Endothelial cell of umbilical vein (primary cell): Measurements from ENCODE around the gene OR2A14.

Source experiments
- JUN ChIP-seq: IDR thresholded peaks from 2 replicates; pipeline ENCODE4 v1.6.1; 2011; ENCODE audit warnings: borderline replicate concordance, low read depth; ENCODE audit not compliant: insufficient read length, insufficient read depth
- MAX ChIP-seq: IDR thresholded peaks from 2 replicates; pipeline ENCODE4 v1.6.1; 2011; ENCODE audit not compliant: insufficient read depth, insufficient read length
- POLR2AphosphoS5 ChIP-seq: IDR thresholded peaks from 2 replicates; pipeline ENCODE4 v1.6.1; 2012; ENCODE audit warnings: low read depth, mild to moderate bottlenecking, control low read depth, low read length, moderate library complexity; ENCODE audit not compliant: insufficient read depth

- no peak for TF ChIP-seq POLR2AphosphoS5
- TF ChIP-seq MAX: no peak
- TF ChIP-seq JUN: no peak
These were observed 19.2 kb downstream of the OR2A14 start for GRCh38 chr7:144142187-144142586.
